Renal cortical epithelial cell (primary cell): ENCODE data around the gene FCF1. TPM values are rescaled to one million over a fixed set of nuclear protein-coding genes. Genes with fewer than 3 reads are reported as not detected.

ENCODE experiments used
- DNase-seq: peaks from one replicate; pipeline ENCODE4 v3.0.0-alpha.2; 2011; ENCODE audit warnings: low read depth
- total RNA-seq: library from RNA; depleted of rRNA; stranded (reverse); fragments of >200 nt; gene quantifications from 2 replicates; pipeline ENCODE4 v1.2.3, GENCODE V29; 2014

Gene FCF1
- 35.6 and 66.0 TPM in 2 replicates for total RNA-seq

GRCh38 chr14:74712499-74713394 lies at the start of gene FCF1, which contains the start of gene AREL1:
FCF1 (plus strand) TSS chr14:74713144; CDS start chr14:74713198, 54 bp downstream.
AREL1 (minus strand) TSS chr14:74713080; CDS start chr14:74685615, 27,465 bp downstream.
- peak; percentile 84 for DNase-seq

- DNase-seq = no peak
These were observed 49.1 kb upstream of the FCF1 start for GRCh38 chr14:74663884-74664283.

- no peak for DNase-seq
These were observed 48.2 kb upstream of the FCF1 start for GRCh38 chr14:74664717-74665116.

- DNase-seq = peak; percentile 11
These were observed 45.2 kb upstream of the FCF1 start for GRCh38 chr14:74667758-74668157.

GRCh38 chr14:74669256-74669655 lies 43.7 kb upstream of the FCF1 start:
- no peak for DNase-seq

GRCh38 chr14:74669846-74670245 lies 43.1 kb upstream of the FCF1 start:
- no peak for DNase-seq

- no peak for DNase-seq
These were observed 42.1 kb upstream of the FCF1 start for GRCh38 chr14:74670726-74671411.

GRCh38 chr14:74671789-74672188 lies 41.2 kb upstream of the FCF1 start:
- peak; percentile 64 for DNase-seq

- DNase-seq = no peak
These were observed 39.2 kb upstream of the FCF1 start for GRCh38 chr14:74673768-74674167.

- DNase-seq = no peak
These were observed 37.7 kb upstream of the FCF1 start for GRCh38 chr14:74675219-74675618.

GRCh38 chr14:74682169-74682952 lies 30.6 kb upstream of the FCF1 start:
- DNase-seq = no peak

- no peak for DNase-seq
These were observed 29.5 kb upstream of the FCF1 start for GRCh38 chr14:74683406-74683805.

GRCh38 chr14:74684434-74684833 lies 28.5 kb upstream of the FCF1 start:
- no peak for DNase-seq

GRCh38 chr14:74685056-74685455 lies 27.9 kb upstream of the FCF1 start:
- no peak for DNase-seq

GRCh38 chr14:74685921-74686678 lies 26.8 kb upstream of the FCF1 start:
- DNase-seq = no peak

- DNase-seq = no peak
These were observed 21.5 kb upstream of the FCF1 start for GRCh38 chr14:74691456-74691855.

GRCh38 chr14:74693191-74693590 lies 19.8 kb upstream of the FCF1 start:
- DNase-seq = no peak

GRCh38 chr14:74695406-74695805 lies 17.5 kb upstream of the FCF1 start:
- no peak for DNase-seq

- no peak for DNase-seq
These were observed 15.9 kb upstream of the FCF1 start for GRCh38 chr14:74697011-74697410.

- DNase-seq = no peak
These were observed 15.4 kb upstream of the FCF1 start for GRCh38 chr14:74697543-74697942.

- no peak for DNase-seq
These were observed 15.0 kb upstream of the FCF1 start for GRCh38 chr14:74697976-74698375.
